Measurements from ENCODE around the gene PTGFRN. TPM values are rescaled to one million over a fixed set of nuclear protein-coding genes. Genes with fewer than 3 reads are reported as not detected.

PTGFRN gene
- total and polyA plus RNA-seq, 4 donors: 5.4 to 12.6 (median 7.2) TPM

DNA sequence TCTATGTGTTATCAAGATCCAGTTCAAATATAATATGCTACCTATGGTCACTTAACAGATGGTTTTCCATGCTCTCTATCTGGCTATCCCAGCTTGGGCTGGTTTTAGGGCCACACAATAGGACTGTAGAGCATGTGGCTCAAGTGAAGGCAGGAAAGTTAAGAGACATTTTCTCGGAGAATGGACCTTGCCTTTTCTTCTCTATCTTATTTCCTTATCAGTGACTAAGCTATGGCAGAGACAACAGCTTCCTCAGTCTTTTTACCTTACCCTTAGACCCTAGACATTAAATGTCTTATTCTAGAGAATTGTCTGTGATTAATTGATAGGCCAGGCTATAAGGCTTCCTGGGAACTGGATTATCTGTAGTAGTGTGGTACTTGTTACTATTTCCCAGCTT, 120.0 kb downstream of the PTGFRN start:
- H3K4me1 ChIP-seq (ENCODE audit: control insufficient read depth in 4 of 4, insufficient read depth in 4 of 4, low read length in 3 of 4): no peaks in the 10 kb centered on the region
- no peak overlapping the region for H3K27ac ChIP-seq (ENCODE audit: low read depth in 1 of 2, low read length in 2 of 2)
- WGBS: 87% methylated on average over 1 of the region's 1 CpG
- H3K27me3 ChIP-seq (ENCODE audit: control insufficient read depth in 4 of 4, insufficient read depth in 4 of 4, low read length in 3 of 4): no peaks in the 10 kb centered on the region
- H3K36me3 ChIP-seq (ENCODE audit: control insufficient read depth in 4 of 4, insufficient read depth in 3 of 4, low read depth in 1 of 4, low read length in 3 of 4): no peaks in the 10 kb centered on the region
- no peak for DNase-seq (ENCODE audit: low spot score)
- no peaks in the 10 kb centered on the region for H3K9me3 ChIP-seq (ENCODE audit: control insufficient read depth in 4 of 4, low read length in 3 of 4)
- no peak for TF ChIP-seq EGR1 (IDR thresholded peaks at IDR 0.05; ENCODE audit: low read depth in 2 of 2)
- no peak for TF ChIP-seq JUND (IDR thresholded peaks at IDR 0.05)
- TF ChIP-seq, protein P1, sequence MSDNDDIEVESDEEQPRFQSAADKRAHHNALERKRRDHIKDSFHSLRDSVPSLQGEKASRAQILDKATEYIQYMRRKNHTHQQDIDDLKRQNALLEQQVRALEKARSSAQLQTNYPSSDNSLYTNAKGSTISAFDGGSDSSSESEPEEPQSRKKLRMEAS (IDR thresholded peaks at IDR 0.05): no peak
- no peak for TF ChIP-seq TAF1 (conservative IDR thresholded peaks at IDR 0.05)
- no peak for TF ChIP-seq NR2F2 (IDR thresholded peaks at IDR 0.05)
- TF ChIP-seq RAD21 (IDR thresholded peaks at IDR 0.05): no peak
- TF ChIP-seq, protein P2, sequence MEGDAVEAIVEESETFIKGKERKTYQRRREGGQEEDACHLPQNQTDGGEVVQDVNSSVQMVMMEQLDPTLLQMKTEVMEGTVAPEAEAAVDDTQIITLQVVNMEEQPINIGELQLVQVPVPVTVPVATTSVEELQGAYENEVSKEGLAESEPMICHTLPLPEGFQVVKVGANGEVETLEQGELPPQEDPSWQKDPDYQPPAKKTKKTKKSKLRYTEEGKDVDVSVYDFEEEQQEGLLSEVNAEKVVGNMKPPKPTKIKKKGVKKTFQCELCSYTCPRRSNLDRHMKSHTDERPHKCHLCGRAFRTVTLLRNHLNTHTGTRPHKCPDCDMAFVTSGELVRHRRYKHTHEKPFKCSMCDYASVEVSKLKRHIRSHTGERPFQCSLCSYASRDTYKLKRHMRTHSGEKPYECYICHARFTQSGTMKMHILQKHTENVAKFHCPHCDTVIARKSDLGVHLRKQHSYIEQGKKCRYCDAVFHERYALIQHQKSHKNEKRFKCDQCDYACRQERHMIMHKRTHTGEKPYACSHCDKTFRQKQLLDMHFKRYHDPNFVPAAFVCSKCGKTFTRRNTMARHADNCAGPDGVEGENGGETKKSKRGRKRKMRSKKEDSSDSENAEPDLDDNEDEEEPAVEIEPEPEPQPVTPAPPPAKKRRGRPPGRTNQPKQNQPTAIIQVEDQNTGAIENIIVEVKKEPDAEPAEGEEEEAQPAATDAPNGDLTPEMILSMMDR (IDR thresholded peaks at IDR 0.05; ENCODE audit: low read depth, low read length, missing input control): no peak
- no peak for TF ChIP-seq RXRA (IDR thresholded peaks at IDR 0.05)
- no peak overlapping the region for H3K4me3 ChIP-seq (ENCODE audit: low read depth in 1 of 3, low read length in 3 of 3)
- H3K9ac ChIP-seq (ENCODE audit: low read depth in 1 of 2, low read length in 2 of 2): no peak overlapping the region

DNA sequence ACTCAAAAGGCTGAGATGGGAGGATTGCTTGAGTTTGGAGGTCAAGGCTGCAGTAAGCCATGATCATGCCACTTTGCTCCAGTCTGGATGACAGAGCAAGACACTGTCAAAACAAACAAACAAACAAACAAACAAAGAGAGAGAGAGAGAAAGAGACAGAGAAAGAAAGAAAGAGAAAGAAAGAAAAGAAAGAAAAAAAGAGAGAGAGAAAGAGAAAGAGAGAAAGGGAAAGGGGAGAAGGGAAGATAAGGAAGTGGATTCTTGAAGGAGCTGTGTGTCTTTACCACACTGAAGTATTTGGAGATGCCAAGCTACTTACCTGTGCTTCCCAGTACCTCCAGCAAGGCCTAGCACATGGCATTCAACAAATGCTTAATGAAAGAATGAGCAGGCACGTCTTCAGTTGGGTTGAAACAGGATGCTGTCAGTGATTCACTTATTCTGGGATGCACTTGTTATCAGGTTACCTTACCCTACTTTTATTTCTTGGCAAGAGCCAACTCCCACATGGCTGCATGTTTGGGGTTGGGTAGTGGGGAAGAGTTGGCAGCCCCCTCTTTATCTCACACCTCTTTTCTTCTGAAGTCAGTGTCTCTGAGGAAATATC, 120.7 kb downstream of the PTGFRN start:
- no peaks in the 10 kb centered on the region for H3K9me3 ChIP-seq (ENCODE audit: control insufficient read depth in 4 of 4, low read length in 3 of 4)
- no peak for TF ChIP-seq YY1 (IDR thresholded peaks at IDR 0.05)
- no peaks in the 10 kb centered on the region for H3K27me3 ChIP-seq (ENCODE audit: control insufficient read depth in 4 of 4, insufficient read depth in 4 of 4, low read length in 3 of 4)
- H3K9ac ChIP-seq (ENCODE audit: low read depth in 1 of 2, low read length in 2 of 2): no peak overlapping the region
- no peak overlapping the region for H3K27ac ChIP-seq (ENCODE audit: low read depth in 1 of 2, low read length in 2 of 2)
- 77% methylated on average over 1 of the region's 1 CpG for WGBS
- H3K4me1 ChIP-seq (ENCODE audit: control insufficient read depth in 4 of 4, insufficient read depth in 4 of 4, low read length in 3 of 4): no peaks in the 10 kb centered on the region
- no peak for DNase-seq (ENCODE audit: low spot score)
- no peaks in the 10 kb centered on the region for H3K36me3 ChIP-seq (ENCODE audit: control insufficient read depth in 4 of 4, insufficient read depth in 3 of 4, low read depth in 1 of 4, low read length in 3 of 4)
- no peak overlapping the region for H3K4me3 ChIP-seq (ENCODE audit: low read depth in 1 of 3, low read length in 3 of 3)

DNA sequence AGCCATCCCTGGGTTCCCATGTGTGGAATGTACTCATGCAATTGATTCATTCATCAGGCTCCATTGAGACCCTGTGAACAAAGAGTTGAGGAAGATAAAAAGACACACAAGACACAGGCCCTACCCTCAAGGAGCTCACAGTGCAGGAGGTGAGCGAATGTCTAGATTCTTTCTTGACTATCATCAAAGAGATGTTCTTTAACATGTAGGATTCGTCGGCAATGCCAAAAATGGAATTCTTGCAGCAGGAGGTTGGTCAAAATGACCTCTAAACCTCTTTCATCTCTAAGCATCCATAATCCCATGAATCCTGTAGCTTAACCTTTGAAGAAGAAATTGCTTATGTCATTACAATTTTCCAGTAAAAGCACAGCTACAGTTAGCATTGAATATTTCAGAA, 122.5 kb downstream of the PTGFRN start:
- DNase-seq (ENCODE audit: low spot score): no peak
- H3K4me3 ChIP-seq (ENCODE audit: low read depth in 1 of 3, low read length in 3 of 3): no peak overlapping the region
- no peaks in the 10 kb centered on the region for H3K4me1 ChIP-seq (ENCODE audit: control insufficient read depth in 4 of 4, insufficient read depth in 4 of 4, low read length in 3 of 4)
- WGBS: 96% methylated on average over 3 of the region's 3 CpGs
- no peaks in the 10 kb centered on the region for H3K9me3 ChIP-seq (ENCODE audit: control insufficient read depth in 4 of 4, low read length in 3 of 4)
- no peaks in the 10 kb centered on the region for H3K36me3 ChIP-seq (ENCODE audit: control insufficient read depth in 4 of 4, insufficient read depth in 3 of 4, low read depth in 1 of 4, low read length in 3 of 4)
- no peak overlapping the region for H3K9ac ChIP-seq (ENCODE audit: low read depth in 1 of 2, low read length in 2 of 2)
- no peak for TF ChIP-seq HNF4A (conservative IDR thresholded peaks at IDR 0.05)
- no peak for TF ChIP-seq TAF1 (conservative IDR thresholded peaks at IDR 0.05)
- TF ChIP-seq, protein P3, sequence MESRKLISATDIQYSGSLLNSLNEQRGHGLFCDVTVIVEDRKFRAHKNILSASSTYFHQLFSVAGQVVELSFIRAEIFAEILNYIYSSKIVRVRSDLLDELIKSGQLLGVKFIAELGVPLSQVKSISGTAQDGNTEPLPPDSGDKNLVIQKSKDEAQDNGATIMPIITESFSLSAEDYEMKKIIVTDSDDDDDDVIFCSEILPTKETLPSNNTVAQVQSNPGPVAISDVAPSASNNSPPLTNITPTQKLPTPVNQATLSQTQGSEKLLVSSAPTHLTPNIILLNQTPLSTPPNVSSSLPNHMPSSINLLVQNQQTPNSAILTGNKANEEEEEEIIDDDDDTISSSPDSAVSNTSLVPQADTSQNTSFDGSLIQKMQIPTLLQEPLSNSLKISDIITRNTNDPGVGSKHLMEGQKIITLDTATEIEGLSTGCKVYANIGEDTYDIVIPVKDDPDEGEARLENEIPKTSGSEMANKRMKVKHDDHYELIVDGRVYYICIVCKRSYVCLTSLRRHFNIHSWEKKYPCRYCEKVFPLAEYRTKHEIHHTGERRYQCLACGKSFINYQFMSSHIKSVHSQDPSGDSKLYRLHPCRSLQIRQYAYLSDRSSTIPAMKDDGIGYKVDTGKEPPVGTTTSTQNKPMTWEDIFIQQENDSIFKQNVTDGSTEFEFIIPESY (IDR thresholded peaks at IDR 0.05): no peak
- no peak for TF ChIP-seq EGR1 (IDR thresholded peaks at IDR 0.05; ENCODE audit: low read depth in 2 of 2)
- no peak for TF ChIP-seq SP1 (IDR thresholded peaks at IDR 0.05)
- no peak for TF ChIP-seq YY1 (IDR thresholded peaks at IDR 0.05)
- TF ChIP-seq, protein P2 (IDR thresholded peaks at IDR 0.05; ENCODE audit: low read depth, low read length, missing input control): no peak
- no peak for TF ChIP-seq NR2F2 (IDR thresholded peaks at IDR 0.05)
- no peak for TF ChIP-seq FOXA1 (IDR thresholded peaks at IDR 0.05)
- no peak for TF ChIP-seq RXRA (IDR thresholded peaks at IDR 0.05)
- TF ChIP-seq, protein P1 (IDR thresholded peaks at IDR 0.05): no peak
- no peak for TF ChIP-seq FOXA2 (IDR thresholded peaks at IDR 0.05)
- TF ChIP-seq, protein P4, sequence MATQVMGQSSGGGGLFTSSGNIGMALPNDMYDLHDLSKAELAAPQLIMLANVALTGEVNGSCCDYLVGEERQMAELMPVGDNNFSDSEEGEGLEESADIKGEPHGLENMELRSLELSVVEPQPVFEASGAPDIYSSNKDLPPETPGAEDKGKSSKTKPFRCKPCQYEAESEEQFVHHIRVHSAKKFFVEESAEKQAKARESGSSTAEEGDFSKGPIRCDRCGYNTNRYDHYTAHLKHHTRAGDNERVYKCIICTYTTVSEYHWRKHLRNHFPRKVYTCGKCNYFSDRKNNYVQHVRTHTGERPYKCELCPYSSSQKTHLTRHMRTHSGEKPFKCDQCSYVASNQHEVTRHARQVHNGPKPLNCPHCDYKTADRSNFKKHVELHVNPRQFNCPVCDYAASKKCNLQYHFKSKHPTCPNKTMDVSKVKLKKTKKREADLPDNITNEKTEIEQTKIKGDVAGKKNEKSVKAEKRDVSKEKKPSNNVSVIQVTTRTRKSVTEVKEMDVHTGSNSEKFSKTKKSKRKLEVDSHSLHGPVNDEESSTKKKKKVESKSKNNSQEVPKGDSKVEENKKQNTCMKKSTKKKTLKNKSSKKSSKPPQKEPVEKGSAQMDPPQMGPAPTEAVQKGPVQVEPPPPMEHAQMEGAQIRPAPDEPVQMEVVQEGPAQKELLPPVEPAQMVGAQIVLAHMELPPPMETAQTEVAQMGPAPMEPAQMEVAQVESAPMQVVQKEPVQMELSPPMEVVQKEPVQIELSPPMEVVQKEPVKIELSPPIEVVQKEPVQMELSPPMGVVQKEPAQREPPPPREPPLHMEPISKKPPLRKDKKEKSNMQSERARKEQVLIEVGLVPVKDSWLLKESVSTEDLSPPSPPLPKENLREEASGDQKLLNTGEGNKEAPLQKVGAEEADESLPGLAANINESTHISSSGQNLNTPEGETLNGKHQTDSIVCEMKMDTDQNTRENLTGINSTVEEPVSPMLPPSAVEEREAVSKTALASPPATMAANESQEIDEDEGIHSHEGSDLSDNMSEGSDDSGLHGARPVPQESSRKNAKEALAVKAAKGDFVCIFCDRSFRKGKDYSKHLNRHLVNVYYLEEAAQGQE (IDR thresholded peaks at IDR 0.05): no peak
- H3K27ac ChIP-seq (ENCODE audit: low read depth in 1 of 2, low read length in 2 of 2): no peak overlapping the region
- H3K27me3 ChIP-seq (ENCODE audit: control insufficient read depth in 4 of 4, insufficient read depth in 4 of 4, low read length in 3 of 4): no peaks in the 10 kb centered on the region
